Smooth muscle cell (in vitro differentiated cells): Measurements from ENCODE around the gene PDE4D. TPM values are rescaled to one million over a fixed set of nuclear protein-coding genes. Genes with fewer than 3 reads are reported as not detected.

Source experiments
- DNase-seq: peaks from one replicate; lab custom pipeline; 2025; ENCODE audit not compliant: unreplicated experiment; lab: John Stamatoyannopoulos, UW
- H2AFZ ChIP-seq: fragments of 200-600 bp; sonication (generic); 2 replicates; pipeline ENCODE4 v1.6.0; 2016; ENCODE audit warnings: antibody characterized with exemption, low read depth, mild to moderate bottlenecking
- H3F3A ChIP-seq: fragments of 200-600 bp; sonication (generic); 2 replicates; pipeline ENCODE4 v1.6.0; 2017; ENCODE audit warnings: antibody characterized with exemption, low read depth
- H3K27ac ChIP-seq: fragments of 200-600 bp; sonication (generic); 2 replicates; pipeline ENCODE4 v1.5.1; 2016; ENCODE audit warnings: low read depth, mild to moderate bottlenecking
- H3K27me3 ChIP-seq: fragments of 200-600 bp; sonication (generic); 2 replicates; pipeline ENCODE4 v1.6.1; 2016; ENCODE audit warnings: low read depth, mild to moderate bottlenecking
- H3K36me3 ChIP-seq: fragments of 200-600 bp; sonication (generic); 2 replicates; pipeline ENCODE4 v1.5.1; 2016; ENCODE audit warnings: low read depth
- H3K4me1 ChIP-seq: fragments of 200-600 bp; sonication (generic); 2 replicates; pipeline ENCODE4 v1.5.1; 2016; ENCODE audit warnings: low read depth
- H3K4me2 ChIP-seq: fragments of 200-600 bp; sonication (generic); 2 replicates; pipeline ENCODE4 v1.6.0; 2016; ENCODE audit warnings: mild to moderate bottlenecking
- H3K4me3 ChIP-seq: fragments of 200-600 bp; sonication (generic); 2 replicates; pipeline ENCODE4 v1.5.1; 2016; ENCODE audit warnings: mild to moderate bottlenecking
- H3K79me2 ChIP-seq: fragments of 200-600 bp; sonication (generic); 2 replicates; pipeline ENCODE4 v1.6.0; 2016; ENCODE audit warnings: low read depth, mild to moderate bottlenecking
- H3K9ac ChIP-seq: fragments of 200-600 bp; sonication (generic); 2 replicates; pipeline ENCODE4 v1.6.0; 2016; ENCODE audit warnings: low read depth
- H3K9me3 ChIP-seq: fragments of 200-600 bp; sonication (generic); replicated peaks from 2 replicates; pipeline ENCODE4 v1.5.1; 2016; ENCODE audit warnings: low read depth
- H4K20me1 ChIP-seq: fragments of 200-600 bp; sonication (generic); 2 replicates; pipeline ENCODE4 v1.6.0; 2016; ENCODE audit warnings: low read depth
- CTCF ChIP-seq: fragments of 200-600 bp; sonication (generic); IDR thresholded peaks from 2 replicates; pipeline ENCODE4 v1.5.1; 2017; ENCODE audit warnings: borderline replicate concordance, mild to moderate bottlenecking, antibody characterized with exemption; ENCODE audit not compliant: insufficient read depth, poor library complexity, severe bottlenecking
- WGBS: methylation state at CpG from one replicate; pipeline ENCODE4 v1.1.7; 2016; ENCODE audit warnings: low lambda C conversion rate; 5-methylcytosine and 5-hydroxymethylcytosine counted together
- polyA plus RNA-seq: library from polyadenylated mRNA; unstranded; fragments of >200 nt; fragmentation: Nextera tagmentation; extraction: Ambion mirVana; gene quantifications from 2 replicates; pipeline ENCODE4 v1.2.1, GENCODE V29; 2016
- total RNA-seq: library from RNA; depleted of rRNA; stranded (reverse); fragments of >200 nt; gene quantifications from 2 replicates; pipeline ENCODE4 v1.2.3, GENCODE V29; 2014

PDE4D gene
- total and polyA plus RNA-seq, 2 experiments from 2014 or later: 16.4 to 61.0 TPM

- Histone ChIP-seq H3K4me3 (no peak overlapping the region), H3K9me3 (no peaks in the 10 kb centered on the region), H3K9ac (no peak overlapping the region), H3K4me1 (no peaks in the 10 kb centered on the region), H3K4me2 (no peak overlapping the region), H3K27ac (no peak overlapping the region), H3K27me3 (no peaks in the 10 kb centered on the region), H2AFZ (no peak overlapping the region), H3K79me2 (no peaks in the 10 kb centered on the region), H3K36me3 (no peaks in the 10 kb centered on the region), H3F3A (no peaks in the 10 kb centered on the region), H4K20me1 (peaks cover 84% of the 10 kb centered on the region)
- no peak for DNase-seq
- no peak for TF ChIP-seq CTCF
- WGBS: 94% methylated on average over 1 of the region's 1 CpG
These were observed 390.3 kb downstream of the PDE4D start for GRCh38 chr5:59503220-59503619.

DNA sequence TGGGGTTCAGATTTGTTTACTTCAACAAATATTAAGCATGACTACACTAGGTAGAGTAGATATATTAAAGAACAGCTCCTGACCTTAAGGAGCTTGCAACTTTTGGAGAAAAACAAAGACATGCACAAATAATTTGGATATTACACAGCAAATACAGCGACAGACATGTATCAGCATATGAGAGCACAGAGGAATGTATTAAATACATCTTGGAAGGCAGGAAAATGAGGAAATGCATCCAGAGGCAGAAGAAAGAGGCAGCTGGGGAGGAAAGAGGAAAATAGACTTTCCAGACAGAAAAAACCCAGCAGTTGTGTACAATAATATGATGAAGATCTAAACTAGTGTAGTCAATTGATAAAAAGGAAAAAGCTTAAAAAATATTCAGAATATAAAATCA is 392.2 kb downstream of the PDE4D start:
- WGBS: 73% methylated on average over 1 of the region's 1 CpG
- no peak overlapping the region for H3K27ac ChIP-seq
- H3K4me3 ChIP-seq: no peak overlapping the region
- H3K9me3 ChIP-seq: no peaks in the 10 kb centered on the region
- H3K79me2 ChIP-seq: no peaks in the 10 kb centered on the region
- H3K9ac ChIP-seq: no peak overlapping the region
- no peaks in the 10 kb centered on the region for H3K4me1 ChIP-seq
- no peak overlapping the region for H3K4me2 ChIP-seq
- no peak for TF ChIP-seq CTCF
- H3F3A ChIP-seq: no peaks in the 10 kb centered on the region
- DNase-seq: no peak
- no peaks in the 10 kb centered on the region for H3K27me3 ChIP-seq
- no peaks in the 10 kb centered on the region for H3K36me3 ChIP-seq
- peaks cover 94% of the 10 kb centered on the region for H4K20me1 ChIP-seq
- no peak overlapping the region for H2AFZ ChIP-seq

DNA sequence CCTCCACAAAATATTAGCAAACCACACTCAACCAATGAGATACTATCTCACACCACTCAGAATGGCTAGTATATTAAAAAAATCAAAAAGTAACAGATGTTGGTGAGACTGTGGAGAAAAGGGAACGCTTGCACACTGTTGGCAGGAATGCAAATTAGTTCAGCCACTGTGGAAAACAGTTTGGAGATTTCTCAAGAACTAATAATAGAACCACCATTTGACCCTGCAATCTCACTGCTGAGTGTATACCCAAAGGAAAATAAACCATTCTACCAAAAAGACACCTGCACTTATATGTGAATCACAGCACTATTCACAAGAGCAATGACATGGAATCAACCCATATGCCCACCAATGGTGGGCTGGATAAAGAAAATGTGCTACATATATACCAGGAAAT is 393.5 kb downstream of the PDE4D start:
- no peaks in the 10 kb centered on the region for H3K27me3 ChIP-seq
- DNase-seq: no peak
- no peaks in the 10 kb centered on the region for H3K4me1 ChIP-seq
- H3K79me2 ChIP-seq: no peaks in the 10 kb centered on the region
- H3K27ac ChIP-seq: no peak overlapping the region
- H3K4me2 ChIP-seq: no peak overlapping the region
- H3F3A ChIP-seq: no peaks in the 10 kb centered on the region
- H3K9ac ChIP-seq: no peak overlapping the region
- H3K9me3 ChIP-seq: no peaks in the 10 kb centered on the region
- H3K36me3 ChIP-seq: no peaks in the 10 kb centered on the region
- no peak overlapping the region for H2AFZ ChIP-seq
- 96% methylated on average over 1 of the region's 1 CpG for WGBS
- peaks cover 92% of the 10 kb centered on the region for H4K20me1 ChIP-seq
- TF ChIP-seq CTCF: no peak
- no peak overlapping the region for H3K4me3 ChIP-seq

GRCh38 chr5:59497207-59497606 is 396.3 kb downstream of the PDE4D start:
- H3K4me3 ChIP-seq: no peak overlapping the region
- H3K4me1 ChIP-seq: no peaks in the 10 kb centered on the region
- H4K20me1 ChIP-seq: peaks cover 85% of the 10 kb centered on the region
- no peaks in the 10 kb centered on the region for H3K27me3 ChIP-seq
- H3K27ac ChIP-seq: no peak overlapping the region
- no peaks in the 10 kb centered on the region for H3K79me2 ChIP-seq
- WGBS: 95% methylated on average over 1 of the region's 1 CpG
- no peak overlapping the region for H2AFZ ChIP-seq
- no peak overlapping the region for H3K4me2 ChIP-seq
- no peaks in the 10 kb centered on the region for H3F3A ChIP-seq
- no peaks in the 10 kb centered on the region for H3K36me3 ChIP-seq
- H3K9me3 ChIP-seq: no peaks in the 10 kb centered on the region
- TF ChIP-seq CTCF: no peak
- H3K9ac ChIP-seq: no peak overlapping the region
- no peak for DNase-seq
